ENCODE results near the gene CAMK2D.

DNA sequence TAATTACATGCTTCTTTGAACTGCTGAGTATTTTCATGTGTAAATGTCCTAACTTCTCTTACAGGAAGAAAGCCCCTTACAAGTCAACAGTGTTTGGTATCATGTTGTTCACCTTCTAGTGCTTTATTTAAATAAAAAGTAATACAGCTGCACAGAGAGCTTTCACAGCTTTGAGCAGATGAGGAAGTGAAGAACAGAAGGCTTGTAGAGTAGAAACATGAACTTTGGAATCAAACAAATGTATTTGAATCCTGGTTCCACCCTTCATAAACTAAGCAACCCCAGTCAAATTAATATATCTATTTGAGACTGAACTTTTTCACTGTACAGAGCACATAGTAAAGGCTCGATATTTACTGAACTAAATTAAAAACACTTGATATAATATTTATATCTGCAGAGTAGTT, 120.5 kb downstream of the CAMK2D start:
- TF ChIP-seq, protein P1, sequence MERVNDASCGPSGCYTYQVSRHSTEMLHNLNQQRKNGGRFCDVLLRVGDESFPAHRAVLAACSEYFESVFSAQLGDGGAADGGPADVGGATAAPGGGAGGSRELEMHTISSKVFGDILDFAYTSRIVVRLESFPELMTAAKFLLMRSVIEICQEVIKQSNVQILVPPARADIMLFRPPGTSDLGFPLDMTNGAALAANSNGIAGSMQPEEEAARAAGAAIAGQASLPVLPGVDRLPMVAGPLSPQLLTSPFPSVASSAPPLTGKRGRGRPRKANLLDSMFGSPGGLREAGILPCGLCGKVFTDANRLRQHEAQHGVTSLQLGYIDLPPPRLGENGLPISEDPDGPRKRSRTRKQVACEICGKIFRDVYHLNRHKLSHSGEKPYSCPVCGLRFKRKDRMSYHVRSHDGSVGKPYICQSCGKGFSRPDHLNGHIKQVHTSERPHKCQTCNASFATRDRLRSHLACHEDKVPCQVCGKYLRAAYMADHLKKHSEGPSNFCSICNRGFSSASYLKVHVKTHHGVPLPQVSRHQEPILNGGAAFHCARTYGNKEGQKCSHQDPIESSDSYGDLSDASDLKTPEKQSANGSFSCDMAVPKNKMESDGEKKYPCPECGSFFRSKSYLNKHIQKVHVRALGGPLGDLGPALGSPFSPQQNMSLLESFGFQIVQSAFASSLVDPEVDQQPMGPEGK (CRISPR knock-in tag; IDR thresholded peaks at IDR 0.05; ENCODE audit: borderline replicate concordance) = no peak
- TF ChIP-seq ZFP30 (CRISPR knock-in tag; IDR thresholded peaks at IDR 0.05) (no peak), OSR1 (CRISPR knock-in tag; IDR thresholded peaks at IDR 0.05) (no peak), ISL1 (CRISPR knock-in tag; IDR thresholded peaks at IDR 0.05) (no peak), RARB (CRISPR knock-in tag; IDR thresholded peaks at IDR 0.05) (no peak), TCF4 (CRISPR knock-in tag; IDR thresholded peaks at IDR 0.05; ENCODE audit: borderline replicate concordance) (no peak), ARNTL (CRISPR knock-in tag; IDR thresholded peaks at IDR 0.05; ENCODE audit: borderline replicate concordance, low read depth) (no peak), PPARA (CRISPR knock-in tag; IDR thresholded peaks at IDR 0.05; ENCODE audit: borderline replicate concordance) (no peak)
